ENCODE data around the gene BMP8A.
"Not testable (repeated sequence)": the region's sequence is repeated elsewhere in the genome, so short reads cannot be mapped to it uniquely, and the experiment has no call there.

Gene BMP8A

DNA sequence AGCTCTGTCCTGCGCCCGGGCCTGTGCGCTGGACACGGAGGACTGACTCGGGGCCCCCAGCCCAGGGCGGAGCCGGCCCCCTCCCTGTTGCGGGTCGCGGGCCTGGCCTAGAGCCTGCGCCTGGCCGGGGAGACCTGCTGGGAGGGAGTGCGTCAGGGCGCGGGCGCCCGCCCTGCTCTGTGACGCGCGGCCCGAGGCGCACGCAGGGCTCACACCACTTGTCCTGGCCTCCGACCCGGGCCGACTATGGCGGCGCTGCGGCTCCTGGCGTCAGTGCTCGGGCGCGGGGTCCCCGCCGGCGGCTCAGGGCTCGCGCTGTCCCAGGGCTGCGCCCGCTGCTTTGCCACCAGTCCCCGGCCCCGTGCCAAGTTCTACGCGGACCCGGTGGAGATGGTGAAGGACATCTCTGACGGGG lies 23.3 kb downstream of the BMP8A start:
- not testable (repeated sequence) for ATAC-seq (replicated peaks; ENCODE audit: extremely low read depth, poor library complexity, severe bottlenecking); H3K27ac Mint-ChIP-seq (ENCODE audit: low read depth); H3K36me3 Mint-ChIP-seq (ENCODE audit: insufficient read depth); H3K4me3 Mint-ChIP-seq; H3K4me1 Mint-ChIP-seq; H3K27me3 Mint-ChIP-seq; DNase-seq (ENCODE audit: low spot score in 2 of 2); H3K9me3 Mint-ChIP-seq

DNA sequence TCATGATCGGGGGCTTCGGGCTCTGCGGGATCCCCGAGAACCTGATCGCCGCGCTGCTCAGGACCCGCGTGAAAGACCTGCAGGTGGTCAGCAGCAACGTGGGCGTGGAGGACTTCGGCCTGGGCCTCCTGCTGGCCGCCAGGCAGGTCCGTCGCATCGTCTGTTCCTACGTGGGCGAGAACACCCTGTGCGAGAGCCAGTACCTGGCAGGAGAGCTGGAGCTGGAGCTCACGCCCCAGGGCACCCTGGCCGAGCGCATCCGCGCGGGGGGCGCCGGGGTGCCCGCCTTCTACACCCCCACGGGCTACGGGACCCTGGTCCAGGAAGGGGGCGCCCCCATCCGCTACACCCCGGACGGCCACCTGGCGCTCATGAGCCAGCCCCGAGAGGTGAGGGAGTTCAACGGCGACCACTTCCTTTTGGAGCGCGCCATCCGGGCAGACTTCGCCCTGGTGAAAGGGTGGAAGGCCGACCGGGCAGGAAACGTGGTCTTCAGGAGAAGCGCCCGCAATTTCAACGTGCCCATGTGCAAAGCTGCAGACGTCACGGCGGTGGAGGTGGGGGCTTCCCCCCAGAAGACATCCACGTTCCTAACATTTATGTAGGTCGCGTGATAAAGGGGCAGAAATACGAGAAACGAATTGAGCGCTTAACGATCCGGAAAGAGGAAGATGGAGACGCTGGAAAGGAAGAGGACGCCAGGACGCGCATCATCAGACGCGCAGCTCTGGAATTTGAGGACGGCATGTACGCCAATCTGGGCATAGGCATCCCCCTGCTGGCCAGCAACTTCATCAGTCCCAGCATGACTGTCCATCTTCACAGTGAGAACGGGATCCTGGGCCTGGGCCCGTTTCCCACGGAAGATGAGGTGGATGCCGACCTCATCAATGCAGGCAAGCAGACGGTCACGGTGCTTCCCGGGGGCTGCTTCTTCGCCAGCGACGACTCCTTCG lies 24.0 kb downstream of the BMP8A start:
- H3K4me1 Mint-ChIP-seq; H3K9me3 Mint-ChIP-seq; DNase-seq (ENCODE audit: low spot score in 2 of 2); H3K27ac Mint-ChIP-seq (ENCODE audit: low read depth); H3K27me3 Mint-ChIP-seq; H3K36me3 Mint-ChIP-seq (ENCODE audit: insufficient read depth): not testable (repeated sequence)
- peak overlapping the region; percentile 38 for H3K4me3 Mint-ChIP-seq
- ATAC-seq (replicated peaks; ENCODE audit: extremely low read depth, poor library complexity, severe bottlenecking): peak; percentile 69

DNA sequence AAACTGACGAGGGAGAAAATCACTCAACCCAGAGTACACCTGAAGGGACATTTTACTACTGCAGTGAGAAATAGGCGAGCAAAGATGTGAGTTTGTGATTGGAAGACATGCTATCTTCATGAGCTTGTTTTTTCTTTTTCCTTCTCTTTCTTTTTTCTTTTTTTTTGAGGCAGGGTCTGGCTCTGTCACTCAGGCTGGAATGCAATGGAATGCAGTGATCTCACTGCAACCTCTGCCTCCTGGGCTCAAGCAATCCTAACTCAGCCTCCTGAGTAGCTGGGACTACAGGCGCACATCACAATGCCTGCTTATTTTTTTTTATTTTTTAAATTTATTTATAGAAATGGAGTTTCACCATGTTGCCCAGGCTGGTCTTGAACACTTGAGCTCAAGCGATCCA lies 25.4 kb downstream of the BMP8A start:
- not testable (repeated sequence) for H3K36me3 Mint-ChIP-seq (ENCODE audit: insufficient read depth); DNase-seq (ENCODE audit: low spot score in 2 of 2); H3K9me3 Mint-ChIP-seq; ATAC-seq (replicated peaks; ENCODE audit: extremely low read depth, poor library complexity, severe bottlenecking); H3K4me3 Mint-ChIP-seq; H3K27ac Mint-ChIP-seq (ENCODE audit: low read depth); H3K4me1 Mint-ChIP-seq; H3K27me3 Mint-ChIP-seq

DNA sequence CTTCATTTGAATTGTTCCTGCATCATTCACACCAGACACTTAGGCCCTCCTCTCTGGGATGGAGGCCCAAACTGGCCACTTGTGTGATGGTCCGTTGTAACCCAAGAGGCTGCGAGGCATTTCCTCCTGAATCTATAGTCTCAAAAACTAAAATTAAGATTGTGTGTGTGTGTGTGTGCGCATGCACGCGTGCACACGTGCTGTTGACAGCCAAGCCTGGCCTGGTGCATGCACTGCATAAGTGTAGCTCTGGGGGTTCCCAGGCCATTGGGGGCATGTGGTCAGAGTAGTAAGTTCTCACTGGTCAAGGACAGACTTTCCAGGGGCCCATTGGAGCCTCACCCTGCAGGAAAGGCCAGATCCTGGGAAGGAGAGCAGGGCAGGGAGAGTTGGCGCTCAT lies 26.5 kb downstream of the BMP8A start:
- H3K4me3 Mint-ChIP-seq; H3K27me3 Mint-ChIP-seq; H3K27ac Mint-ChIP-seq (ENCODE audit: low read depth); H3K9me3 Mint-ChIP-seq; H3K36me3 Mint-ChIP-seq (ENCODE audit: insufficient read depth); H3K4me1 Mint-ChIP-seq; ATAC-seq (replicated peaks; ENCODE audit: extremely low read depth, poor library complexity, severe bottlenecking); DNase-seq (ENCODE audit: low spot score in 2 of 2): not testable (repeated sequence)

DNA sequence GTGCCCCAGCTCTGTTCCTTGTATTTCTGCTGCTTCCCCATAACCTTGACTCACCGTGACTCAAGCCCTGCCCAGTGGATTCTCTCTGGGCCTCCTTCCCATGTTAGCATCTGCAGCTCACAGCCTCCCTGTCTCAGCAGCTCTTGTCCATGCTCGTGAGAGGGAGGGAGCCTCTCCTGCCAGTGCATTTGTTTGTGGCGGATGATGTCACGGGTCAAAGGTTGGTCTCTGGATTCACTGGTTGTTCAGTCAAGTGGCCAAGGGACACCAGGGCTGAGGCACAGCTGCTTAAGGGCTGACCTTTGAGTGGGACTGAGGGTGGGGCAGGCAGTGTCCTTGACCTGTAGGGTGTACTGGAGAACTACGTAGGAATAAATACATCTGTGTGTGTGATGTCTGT lies 27.9 kb downstream of the BMP8A start:
- H3K36me3 Mint-ChIP-seq (ENCODE audit: insufficient read depth); H3K9me3 Mint-ChIP-seq; H3K27ac Mint-ChIP-seq (ENCODE audit: low read depth); H3K27me3 Mint-ChIP-seq; ATAC-seq (replicated peaks; ENCODE audit: extremely low read depth, poor library complexity, severe bottlenecking); H3K4me3 Mint-ChIP-seq; H3K4me1 Mint-ChIP-seq; DNase-seq (ENCODE audit: low spot score in 2 of 2): not testable (repeated sequence)

DNA sequence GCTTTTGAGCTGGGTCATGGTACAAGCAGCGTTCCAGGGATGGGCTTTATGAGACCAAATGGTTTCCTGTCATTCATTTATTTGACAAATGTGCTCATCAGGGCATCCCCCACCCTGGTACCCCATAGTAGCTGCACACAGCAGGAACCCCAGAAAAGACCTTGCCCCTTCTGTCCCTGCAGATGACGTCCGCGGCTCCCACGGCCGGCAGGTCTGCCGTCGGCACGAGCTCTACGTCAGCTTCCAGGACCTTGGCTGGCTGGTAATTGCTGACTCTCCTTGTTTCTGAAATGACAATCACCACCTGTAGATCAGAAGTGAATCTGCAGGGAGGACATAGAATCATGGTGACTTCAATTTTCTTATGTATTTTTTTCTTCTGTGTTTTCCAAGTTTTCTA lies 30.8 kb downstream of the BMP8A start:
- not testable (repeated sequence) for H3K27me3 Mint-ChIP-seq; H3K9me3 Mint-ChIP-seq; H3K4me3 Mint-ChIP-seq; H3K36me3 Mint-ChIP-seq (ENCODE audit: insufficient read depth); DNase-seq (ENCODE audit: low spot score in 2 of 2); H3K27ac Mint-ChIP-seq (ENCODE audit: low read depth); ATAC-seq (replicated peaks; ENCODE audit: extremely low read depth, poor library complexity, severe bottlenecking)
- H3K4me1 Mint-ChIP-seq: peaks cover 16% of the 10 kb centered on the region

DNA sequence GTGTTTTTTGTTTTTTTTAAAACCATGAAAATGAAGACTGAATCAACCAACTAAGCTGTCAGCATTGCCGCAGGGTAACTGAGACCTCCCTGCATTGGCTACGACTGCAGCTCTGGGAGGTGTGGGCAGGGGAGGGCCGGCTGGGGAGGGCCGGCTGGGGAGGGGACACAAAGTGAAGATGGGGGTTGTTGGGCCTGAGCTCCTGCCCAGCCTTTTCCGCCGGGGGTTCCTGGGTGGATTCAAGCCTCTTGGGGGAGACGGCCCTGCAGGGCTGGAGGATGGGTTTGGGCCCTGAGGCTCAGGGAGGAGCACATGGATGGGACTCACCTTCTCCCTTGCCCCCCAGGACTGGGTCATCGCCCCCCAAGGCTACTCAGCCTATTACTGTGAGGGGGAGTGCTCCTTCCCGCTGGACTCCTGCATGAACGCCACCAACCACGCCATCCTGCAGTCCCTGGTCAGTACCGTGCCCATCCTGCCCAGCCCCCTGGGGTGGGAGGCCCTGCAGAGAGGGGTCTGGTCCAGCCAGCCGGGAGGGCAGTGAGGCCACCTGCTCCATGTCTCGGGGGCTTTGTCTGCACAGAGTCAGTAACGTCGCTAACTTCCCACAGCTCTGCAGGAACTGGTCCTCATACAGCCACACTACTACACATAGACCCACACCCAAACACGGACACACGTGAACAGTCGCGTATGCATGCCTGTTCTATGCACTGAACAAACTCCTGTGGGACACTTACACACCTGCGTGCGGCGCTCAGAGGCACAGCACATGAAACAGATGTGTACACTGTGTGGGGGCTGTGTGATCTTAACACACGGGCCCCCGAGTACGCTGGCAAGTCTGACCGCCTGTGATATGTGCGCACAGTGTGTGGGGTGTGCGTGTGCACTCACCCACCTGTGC lies 31.5 kb downstream of the BMP8A start:
- no peak overlapping the region for H3K27ac Mint-ChIP-seq (ENCODE audit: low read depth)
- H3K4me3 Mint-ChIP-seq: no peak overlapping the region
- H3K4me1 Mint-ChIP-seq: peaks cover 16% of the 10 kb centered on the region
- no peaks in the 10 kb centered on the region for H3K27me3 Mint-ChIP-seq
- peaks cover 1% of the 10 kb centered on the region for H3K36me3 Mint-ChIP-seq (ENCODE audit: insufficient read depth)
- H3K9me3 Mint-ChIP-seq: no peaks in the 10 kb centered on the region
- ATAC-seq (replicated peaks; ENCODE audit: extremely low read depth, poor library complexity, severe bottlenecking) (no peak), DNase-seq (ENCODE audit: low spot score in 2 of 2) (no peak)

DNA sequence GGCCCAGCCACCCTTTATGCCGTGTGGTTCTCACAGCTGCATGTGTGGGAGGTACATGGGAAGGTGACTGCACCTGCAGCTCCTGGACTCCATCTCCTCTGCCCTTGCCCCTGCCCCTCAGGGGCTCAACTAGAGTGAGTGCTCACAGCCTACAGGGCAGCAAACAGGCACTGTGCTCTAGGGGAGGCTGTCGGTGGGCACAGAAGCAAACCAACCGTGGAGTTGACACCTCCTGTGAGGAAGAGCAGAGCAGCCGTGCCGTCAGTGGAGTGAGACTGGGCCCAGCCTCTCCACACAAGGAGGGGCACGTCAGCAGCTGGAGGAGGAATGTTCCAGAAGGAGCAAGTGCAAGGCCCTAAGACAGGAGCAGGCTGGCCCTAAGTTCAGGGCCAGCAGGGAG lies 32.7 kb downstream of the BMP8A start:
- H3K4me3 Mint-ChIP-seq: no peak overlapping the region
- ATAC-seq (replicated peaks; ENCODE audit: extremely low read depth, poor library complexity, severe bottlenecking) (no peak), DNase-seq (ENCODE audit: low spot score in 2 of 2) (no peak)
- H3K27ac Mint-ChIP-seq (ENCODE audit: low read depth): peak overlapping the region; percentile 88
- peaks cover 16% of the 10 kb centered on the region for H3K4me1 Mint-ChIP-seq
- H3K9me3 Mint-ChIP-seq: no peaks in the 10 kb centered on the region
- H3K36me3 Mint-ChIP-seq (ENCODE audit: insufficient read depth): peaks cover 4% of the 10 kb centered on the region
- no peaks in the 10 kb centered on the region for H3K27me3 Mint-ChIP-seq

DNA sequence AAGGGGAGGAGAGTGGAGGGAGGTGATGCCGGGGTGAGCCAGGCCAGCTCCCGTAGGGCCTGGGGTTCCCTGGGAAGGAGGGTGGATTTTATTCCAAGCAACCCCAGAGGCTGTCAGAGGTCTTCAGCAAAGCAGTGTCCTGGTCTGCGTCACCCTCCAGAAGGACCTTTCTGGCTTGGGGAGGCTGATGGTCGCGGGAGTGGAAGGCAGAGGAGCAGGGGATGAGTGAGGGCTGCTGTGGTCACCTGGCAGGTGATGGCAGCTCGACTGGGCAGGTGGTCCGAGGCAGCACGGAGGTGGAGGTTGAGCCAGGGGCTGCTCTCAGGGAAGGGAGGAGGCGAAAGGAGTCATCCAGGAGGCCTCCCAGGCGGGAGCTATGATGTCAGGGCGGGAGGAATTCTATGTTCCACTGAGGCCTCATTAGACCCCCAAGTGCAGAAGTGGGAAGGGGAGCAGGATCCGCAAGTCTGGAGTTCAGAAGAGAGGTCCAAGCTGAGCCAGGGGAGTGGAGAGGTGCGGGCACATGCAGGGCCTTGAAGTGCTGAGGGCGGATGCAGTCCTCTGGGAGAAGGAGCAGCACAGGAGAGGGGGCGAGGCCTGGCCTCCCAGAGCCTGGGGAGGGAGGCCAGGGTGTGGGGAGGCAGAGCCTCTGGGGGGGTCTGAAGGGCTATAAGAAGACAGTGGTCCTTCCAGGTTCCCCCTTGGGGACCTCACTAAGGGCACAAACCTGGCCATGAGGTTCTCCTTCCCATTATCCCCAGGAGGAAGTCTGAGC lies 33.3 kb downstream of the BMP8A start:
- no peak for ATAC-seq (replicated peaks; ENCODE audit: extremely low read depth, poor library complexity, severe bottlenecking)
- peaks cover 16% of the 10 kb centered on the region for H3K4me1 Mint-ChIP-seq
- no peaks in the 10 kb centered on the region for H3K27me3 Mint-ChIP-seq
- no peak for DNase-seq (ENCODE audit: low spot score in 2 of 2)
- H3K36me3 Mint-ChIP-seq (ENCODE audit: insufficient read depth): peaks cover 4% of the 10 kb centered on the region
- no peaks in the 10 kb centered on the region for H3K9me3 Mint-ChIP-seq
- peak overlapping the region; percentile 88 for H3K27ac Mint-ChIP-seq (ENCODE audit: low read depth)
- no peak overlapping the region for H3K4me3 Mint-ChIP-seq

DNA sequence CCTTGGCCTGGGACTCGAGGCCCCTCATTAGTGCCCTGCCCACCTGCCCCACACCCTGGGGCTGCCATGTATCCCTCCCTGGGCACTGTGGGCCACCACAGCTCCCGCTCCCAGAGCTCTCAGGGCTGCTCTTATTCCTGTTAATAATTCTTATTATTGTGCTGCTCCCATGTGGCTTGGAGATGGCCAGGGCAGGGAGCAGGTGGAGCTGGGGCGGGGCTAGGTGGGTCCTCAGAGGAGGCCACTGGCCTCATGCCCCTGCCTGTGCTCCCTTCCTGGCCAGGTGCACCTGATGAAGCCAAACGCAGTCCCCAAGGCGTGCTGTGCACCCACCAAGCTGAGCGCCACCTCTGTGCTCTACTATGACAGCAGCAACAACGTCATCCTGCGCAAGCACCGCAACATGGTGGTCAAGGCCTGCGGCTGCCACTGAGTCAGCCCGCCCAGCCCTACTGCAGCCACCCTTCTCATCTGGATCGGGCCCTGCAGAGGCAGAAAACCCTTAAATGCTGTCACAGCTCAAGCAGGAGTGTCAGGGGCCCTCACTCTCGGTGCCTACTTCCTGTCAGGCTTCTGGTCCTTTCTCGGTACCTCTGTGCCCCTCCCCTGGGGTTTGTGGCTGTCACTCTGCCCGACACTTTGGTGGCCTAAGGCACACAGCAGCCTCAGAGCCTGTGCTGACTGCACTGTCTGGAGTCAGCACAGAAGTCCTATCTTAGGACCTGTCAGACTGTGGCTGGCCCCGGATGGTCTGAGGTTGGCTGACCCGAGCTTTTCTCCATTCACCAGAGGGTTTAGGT lies 34.1 kb downstream of the BMP8A start:
- peak; percentile 45 to 75 for DNase-seq (ENCODE audit: low spot score in 2 of 2)
- Mint-ChIP-seq H3K36me3 (ENCODE audit: insufficient read depth) (peaks cover 4% of the 10 kb centered on the region), H3K27me3 (no peaks in the 10 kb centered on the region), H3K4me1 (peaks cover 16% of the 10 kb centered on the region), H3K9me3 (no peaks in the 10 kb centered on the region), H3K4me3 (peak overlapping the region; percentile 22), H3K27ac (ENCODE audit: low read depth) (peak overlapping the region; percentile 88)
- peak; percentile 99 for ATAC-seq (replicated peaks; ENCODE audit: extremely low read depth, poor library complexity, severe bottlenecking)

DNA sequence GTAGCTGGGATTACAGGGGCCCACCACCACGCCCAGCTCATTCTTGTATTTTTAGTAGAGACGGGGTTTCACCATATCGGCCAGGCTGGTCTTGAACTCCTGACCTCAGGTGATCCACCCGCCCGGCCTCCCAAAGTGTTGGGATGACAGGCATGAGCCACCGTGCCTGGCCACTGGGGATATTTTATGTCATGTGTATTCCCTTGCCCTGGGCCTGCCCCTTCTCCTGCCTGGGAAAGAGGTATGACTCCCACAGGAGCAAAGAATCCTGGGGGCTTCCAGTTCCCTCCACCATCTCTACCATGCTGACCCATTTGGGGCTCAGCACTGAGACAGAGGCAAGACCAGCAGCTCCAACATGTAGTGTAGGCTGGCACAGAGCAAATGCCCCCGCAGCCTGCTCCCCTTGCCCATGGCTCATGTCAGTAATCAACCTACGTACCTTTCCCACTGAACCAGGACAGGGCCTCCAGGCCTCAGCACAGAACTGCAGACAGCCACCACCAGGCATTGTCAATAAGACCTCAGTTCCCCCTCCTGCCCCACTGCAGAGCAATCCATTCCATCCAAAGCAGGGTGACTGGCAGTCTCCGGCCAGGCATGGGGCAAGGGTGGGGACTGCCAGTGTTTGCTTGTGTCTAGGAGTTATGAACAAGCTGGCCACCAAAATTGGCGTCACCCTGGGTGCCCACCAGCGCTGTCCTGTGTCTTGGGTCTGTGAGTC lies 35.2 kb downstream of the BMP8A start:
- Mint-ChIP-seq H3K27me3 (no peaks in the 10 kb centered on the region), H3K9me3 (no peaks in the 10 kb centered on the region), H3K36me3 (ENCODE audit: insufficient read depth) (peaks cover 4% of the 10 kb centered on the region), H3K27ac (ENCODE audit: low read depth) (no peak overlapping the region), H3K4me1 (peaks cover 16% of the 10 kb centered on the region), H3K4me3 (no peak overlapping the region)
- DNase-seq (ENCODE audit: low spot score in 2 of 2): no peak
- no peak for ATAC-seq (replicated peaks; ENCODE audit: extremely low read depth, poor library complexity, severe bottlenecking)
